Loucy (cell line): ENCODE measurements around the gene TMEM87B.

Experiments
- EZH2phosphoT487 ChIP-seq: fragments of 200-600 bp; IDR thresholded peaks from 2 replicates; pipeline ENCODE4 v1.6.1; 2018; ENCODE audit warnings: antibody characterized with exemption, mild to moderate bottlenecking, moderate library complexity, borderline replicate concordance
- TF ChIP-seq, protein P1 (sequence below): fragments of 200-600 bp; sonication (generic); conservative IDR thresholded peaks from 2 replicates; pipeline ENCODE4 v1.5.1; 2014; ENCODE audit warnings: mild to moderate bottlenecking, antibody characterized with exemption, low read length

DNA sequence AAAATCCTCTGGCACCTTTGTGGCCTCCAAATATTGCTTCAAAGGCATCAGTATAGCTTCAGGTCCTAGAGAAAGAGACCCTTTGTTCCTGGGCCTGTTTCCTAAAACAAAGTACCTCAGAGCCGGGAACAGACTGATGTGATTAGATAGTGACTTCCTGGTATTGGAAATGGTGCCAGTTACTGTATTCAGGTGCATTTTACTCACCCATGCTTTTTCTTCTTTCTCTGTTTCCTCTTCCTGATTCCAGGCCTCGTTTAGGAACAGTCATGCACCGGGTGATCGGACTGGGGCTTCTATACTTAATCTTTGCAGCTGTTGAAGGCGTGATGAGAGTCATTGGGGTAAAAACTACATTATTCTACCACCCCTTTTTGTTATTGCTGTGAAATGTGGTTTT lies 34.3 kb downstream of the TMEM87B start:
- TF ChIP-seq, protein P1, sequence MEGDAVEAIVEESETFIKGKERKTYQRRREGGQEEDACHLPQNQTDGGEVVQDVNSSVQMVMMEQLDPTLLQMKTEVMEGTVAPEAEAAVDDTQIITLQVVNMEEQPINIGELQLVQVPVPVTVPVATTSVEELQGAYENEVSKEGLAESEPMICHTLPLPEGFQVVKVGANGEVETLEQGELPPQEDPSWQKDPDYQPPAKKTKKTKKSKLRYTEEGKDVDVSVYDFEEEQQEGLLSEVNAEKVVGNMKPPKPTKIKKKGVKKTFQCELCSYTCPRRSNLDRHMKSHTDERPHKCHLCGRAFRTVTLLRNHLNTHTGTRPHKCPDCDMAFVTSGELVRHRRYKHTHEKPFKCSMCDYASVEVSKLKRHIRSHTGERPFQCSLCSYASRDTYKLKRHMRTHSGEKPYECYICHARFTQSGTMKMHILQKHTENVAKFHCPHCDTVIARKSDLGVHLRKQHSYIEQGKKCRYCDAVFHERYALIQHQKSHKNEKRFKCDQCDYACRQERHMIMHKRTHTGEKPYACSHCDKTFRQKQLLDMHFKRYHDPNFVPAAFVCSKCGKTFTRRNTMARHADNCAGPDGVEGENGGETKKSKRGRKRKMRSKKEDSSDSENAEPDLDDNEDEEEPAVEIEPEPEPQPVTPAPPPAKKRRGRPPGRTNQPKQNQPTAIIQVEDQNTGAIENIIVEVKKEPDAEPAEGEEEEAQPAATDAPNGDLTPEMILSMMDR: no peak
- no peak for TF ChIP-seq EZH2phosphoT487
